Skeletal muscle satellite cell (primary cell): Measurements from ENCODE around the gene RAD51B.

Experiments used
- H3K27me3 ChIP-seq: 2 replicates; pipeline ENCODE4 v1.7.0; 2013; ENCODE audit warnings: low read length; ENCODE audit not compliant: control insufficient read depth, insufficient read depth
- H3K36me3 ChIP-seq: 2 replicates; pipeline ENCODE4 v1.7.0; 2013; ENCODE audit warnings: mild to moderate bottlenecking, control low read depth, low read length; ENCODE audit not compliant: insufficient read depth
- H3K4me1 ChIP-seq: 2 replicates; pipeline ENCODE4 v1.7.0; 2013; ENCODE audit warnings: low read length; ENCODE audit not compliant: control insufficient read depth, insufficient read depth
- H3K4me2 ChIP-seq: 2 replicates; pipeline ENCODE4 v1.7.0; 2013; ENCODE audit warnings: mild to moderate bottlenecking, low read length
- H3K4me3 ChIP-seq: 2 replicates; pipeline ENCODE4 v1.7.0; 2013; ENCODE audit warnings: low read length
- H3K9ac ChIP-seq: 2 replicates; pipeline ENCODE4 v1.7.0; 2013; ENCODE audit warnings: mild to moderate bottlenecking, low read depth, low read length, moderate library complexity
- H3K9me3 ChIP-seq: replicated peaks from 2 replicates; pipeline ENCODE4 v1.7.0; 2013; ENCODE audit warnings: mild to moderate bottlenecking, control low read depth, low read length

RAD51B gene

DNA sequence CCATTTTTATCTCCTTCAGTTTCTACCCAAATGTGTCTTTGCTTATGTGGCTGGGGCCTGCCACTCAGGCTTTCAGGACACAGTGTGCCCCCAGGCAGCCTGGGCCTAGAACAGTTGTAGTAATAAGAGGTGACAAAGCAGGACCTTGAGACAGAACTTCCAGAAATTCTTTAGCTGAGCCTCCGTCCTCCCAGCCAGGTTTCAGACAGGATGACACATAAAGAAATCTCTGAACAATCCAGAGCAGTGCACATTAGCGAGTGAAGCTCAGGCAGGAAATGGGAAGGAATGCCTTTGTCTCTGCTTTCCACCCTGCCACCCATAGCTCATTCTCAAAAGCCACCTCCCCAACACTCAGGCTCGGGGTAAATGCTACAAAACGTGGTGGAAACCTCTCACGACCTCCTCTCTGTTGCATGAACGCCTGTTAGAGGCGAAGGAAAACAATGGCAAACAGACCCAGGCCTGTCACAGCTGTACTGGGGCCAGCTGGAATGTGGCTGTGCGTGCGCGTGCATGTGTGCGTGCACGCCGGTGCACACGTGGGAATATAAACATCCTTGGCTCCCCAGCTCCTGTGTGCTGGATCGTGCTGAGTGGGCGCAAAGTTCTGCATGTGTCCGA lies 686.6 kb downstream of the RAD51B start:
- no peak overlapping the region for H3K4me3 ChIP-seq
- no peaks in the 10 kb centered on the region for H3K27me3 ChIP-seq
- peaks cover 19% of the 10 kb centered on the region for H3K4me1 ChIP-seq
- H3K4me2 ChIP-seq, result peak overlapping the region; percentile 40
- peak overlapping the region; percentile 5 for H3K9ac ChIP-seq
- H3K36me3 ChIP-seq, result no peaks in the 10 kb centered on the region
- peaks cover 3% of the 10 kb centered on the region for H3K9me3 ChIP-seq

GRCh38 chr14:68506645-68507419 lies 687.3 kb downstream of the RAD51B start:
- Histone ChIP-seq H3K9me3 (peaks cover 3% of the 10 kb centered on the region), H3K4me2 (no peak overlapping the region), H3K4me3 (no peak overlapping the region), H3K36me3 (no peaks in the 10 kb centered on the region), H3K27me3 (no peaks in the 10 kb centered on the region), H3K9ac (peak overlapping the region; percentile 5), H3K4me1 (peaks cover 19% of the 10 kb centered on the region)

DNA sequence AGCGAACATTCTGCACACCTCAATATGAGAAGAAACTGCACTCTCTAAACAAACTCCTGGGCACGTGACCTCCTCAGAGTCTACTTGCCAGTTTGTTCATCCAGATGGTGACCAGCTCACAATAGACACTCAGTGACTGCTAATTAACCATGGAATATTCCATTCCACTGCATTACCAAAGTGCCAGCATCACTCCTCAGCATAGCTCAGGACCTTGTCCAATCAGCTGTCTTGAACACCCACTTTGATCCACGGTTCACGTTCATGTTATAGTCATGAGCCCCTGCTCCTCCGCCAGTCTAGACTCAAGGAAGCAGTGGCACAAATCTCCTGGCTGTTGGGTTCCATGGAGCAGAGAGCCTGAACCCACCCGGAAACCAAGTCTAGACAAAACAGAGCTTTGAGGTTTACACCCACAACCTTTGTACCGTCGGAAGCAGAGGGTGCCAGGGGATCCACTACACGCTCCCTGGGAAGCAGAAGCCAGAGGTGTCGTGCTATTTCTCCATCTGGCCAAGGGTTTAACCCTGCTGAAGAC lies 688.0 kb downstream of the RAD51B start:
- Histone ChIP-seq H3K4me3 (no peak overlapping the region), H3K4me2 (no peak overlapping the region), H3K9me3 (peaks cover 3% of the 10 kb centered on the region), H3K4me1 (peaks cover 19% of the 10 kb centered on the region), H3K9ac (no peak overlapping the region), H3K36me3 (no peaks in the 10 kb centered on the region), H3K27me3 (no peaks in the 10 kb centered on the region)

- Histone ChIP-seq H3K9me3 (peaks cover 3% of the 10 kb centered on the region), H3K36me3 (no peaks in the 10 kb centered on the region), H3K4me3 (no peak overlapping the region), H3K4me1 (peaks cover 19% of the 10 kb centered on the region), H3K9ac (no peak overlapping the region), H3K27me3 (no peaks in the 10 kb centered on the region), H3K4me2 (no peak overlapping the region)
Measured at GRCh38 chr14:68508581-68508980, 689.0 kb downstream of the RAD51B start.

- peaks cover 19% of the 10 kb centered on the region for H3K4me1 ChIP-seq
- no peaks in the 10 kb centered on the region for H3K36me3 ChIP-seq
- H3K4me3 ChIP-seq, result no peak overlapping the region
- H3K9me3 ChIP-seq, result peaks cover 3% of the 10 kb centered on the region
- H3K27me3 ChIP-seq, result no peaks in the 10 kb centered on the region
- no peak overlapping the region for H3K9ac ChIP-seq
- H3K4me2 ChIP-seq, result no peak overlapping the region
Measured at GRCh38 chr14:68509188-68509983, 689.8 kb downstream of the RAD51B start.

DNA sequence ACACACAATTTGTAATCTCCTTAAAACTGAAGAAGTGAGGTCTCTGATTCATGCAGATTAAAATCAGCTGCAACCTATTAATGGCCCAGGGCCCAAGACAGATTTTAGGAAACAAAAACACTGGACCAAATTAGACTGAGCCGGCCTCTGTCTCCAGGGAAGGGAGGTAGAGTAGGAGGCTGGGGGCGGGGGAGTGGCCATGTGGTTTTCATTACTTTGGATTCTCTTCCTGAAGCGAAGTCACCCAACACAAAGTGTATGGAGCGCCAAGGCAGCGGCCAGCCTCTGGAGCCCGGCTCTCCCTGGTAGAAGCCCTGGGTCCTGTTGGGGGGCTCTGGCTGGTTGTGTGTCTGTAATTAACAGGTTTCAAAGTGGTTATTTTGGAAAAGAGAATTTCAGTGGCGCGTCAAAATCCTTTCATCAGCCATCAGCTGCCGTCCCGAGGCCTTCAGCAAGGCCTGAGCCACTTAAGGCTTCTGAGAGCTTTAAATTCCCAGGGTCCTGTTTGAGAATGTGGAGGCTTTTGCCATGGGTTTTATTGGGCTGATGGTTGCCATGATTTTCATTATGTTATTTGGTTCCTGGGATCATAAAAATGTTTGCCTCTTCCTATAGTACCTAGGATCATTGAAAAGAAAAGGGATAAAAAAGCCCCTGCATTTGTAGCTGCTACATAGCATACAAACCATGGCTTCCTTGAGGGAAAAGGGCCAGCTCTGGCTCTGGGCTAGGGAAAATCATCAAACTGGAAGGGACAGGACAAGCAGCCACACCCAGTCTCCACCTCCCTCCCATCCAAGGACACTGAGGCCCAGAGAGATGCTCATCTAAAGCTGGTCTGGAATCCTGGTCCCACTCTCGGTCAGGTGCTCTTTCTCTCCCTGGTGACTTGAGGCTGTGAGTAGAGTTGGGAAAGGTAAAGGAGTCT lies 690.9 kb downstream of the RAD51B start:
- H3K9ac ChIP-seq, result no peak overlapping the region
- H3K4me2 ChIP-seq, result no peak overlapping the region
- no peaks in the 10 kb centered on the region for H3K36me3 ChIP-seq
- no peaks in the 10 kb centered on the region for H3K27me3 ChIP-seq
- peaks cover 19% of the 10 kb centered on the region for H3K4me1 ChIP-seq
- peaks cover 3% of the 10 kb centered on the region for H3K9me3 ChIP-seq
- H3K4me3 ChIP-seq, result no peak overlapping the region

GRCh38 chr14:68511129-68512047 lies 691.8 kb downstream of the RAD51B start:
- H3K9me3 ChIP-seq, result peaks cover 3% of the 10 kb centered on the region
- no peak overlapping the region for H3K4me2 ChIP-seq
- no peak overlapping the region for H3K4me3 ChIP-seq
- H3K9ac ChIP-seq, result no peak overlapping the region
- no peaks in the 10 kb centered on the region for H3K27me3 ChIP-seq
- peaks cover 12% of the 10 kb centered on the region for H3K4me1 ChIP-seq
- H3K36me3 ChIP-seq, result no peaks in the 10 kb centered on the region

DNA sequence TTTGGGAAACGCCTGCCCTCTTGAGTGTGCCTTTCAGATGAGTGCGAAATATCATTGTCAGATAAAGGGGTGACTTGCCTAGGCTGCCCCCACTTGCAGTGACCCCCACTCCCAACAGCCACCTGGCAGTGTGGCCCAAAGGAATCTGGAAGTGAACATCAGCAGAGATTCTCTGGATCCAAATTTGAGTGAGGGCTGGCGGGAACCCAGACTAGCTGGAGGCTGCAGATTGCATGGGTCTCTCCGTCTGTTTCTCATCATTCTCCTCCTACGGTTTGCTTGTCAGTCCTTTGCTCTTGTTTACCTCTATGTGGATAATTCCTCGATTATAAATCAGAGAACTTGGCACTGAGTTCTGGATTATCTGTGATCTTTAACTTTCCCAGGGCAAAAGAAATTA lies 692.5 kb downstream of the RAD51B start:
- no peaks in the 10 kb centered on the region for H3K27me3 ChIP-seq
- H3K4me1 ChIP-seq, result peaks cover 7% of the 10 kb centered on the region

DNA sequence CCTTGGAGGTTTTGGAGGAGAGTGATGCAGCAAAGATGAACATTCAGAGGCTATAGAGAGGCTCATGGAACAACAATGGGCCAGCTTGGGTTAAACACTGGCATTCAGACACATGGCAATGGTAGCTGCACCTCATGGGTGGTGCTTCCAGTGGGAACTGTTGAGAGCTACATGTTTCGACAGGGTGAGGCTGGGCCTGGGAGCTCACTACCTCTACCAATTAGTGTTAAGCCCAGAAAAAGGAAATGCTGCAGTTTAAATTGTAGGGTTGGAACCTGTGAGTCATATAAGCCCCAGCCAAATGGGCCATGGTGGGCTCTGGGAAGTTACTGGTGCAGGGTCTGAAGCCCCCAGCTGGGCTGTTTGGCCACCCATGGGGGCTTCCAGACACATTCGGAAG lies 693.6 kb downstream of the RAD51B start:
- Histone ChIP-seq H3K9me3 (no peaks in the 10 kb centered on the region), H3K36me3 (no peaks in the 10 kb centered on the region), H3K9ac (no peak overlapping the region), H3K27me3 (no peaks in the 10 kb centered on the region), H3K4me3 (no peak overlapping the region), H3K4me2 (no peak overlapping the region), H3K4me1 (peaks cover 7% of the 10 kb centered on the region)

More for the DNA sequence above, 692.5 kb downstream of the RAD51B start:
- Histone ChIP-seq H3K36me3 (no peaks in the 10 kb centered on the region), H3K4me3 (no peak overlapping the region), H3K9me3 (peaks cover 3% of the 10 kb centered on the region), H3K4me2 (no peak overlapping the region), H3K9ac (no peak overlapping the region)
